WTC11 (cell line): ENCODE measurements around the gene RBMS2. TPM values are rescaled to one million over a fixed set of nuclear protein-coding genes. Genes with fewer than 3 reads are reported as not detected.
A peak's percentile ranks its signal among the peaks of the same experiment; 100 is the strongest.

ENCODE experiments used
- ATAC-seq: fragments of 200-7000 bp; cut with Tn5 transposase; 2 replicates; pipeline ENCODE4 v1.10.0; 2021; ENCODE audit warnings: mild to moderate bottlenecking, moderate library complexity
- CTCF ChIA-PET: fragments of 300-600 bp; sonication (Branson Sonifier 250); formaldehyde crosslinking; loops from one replicate; lab custom pipeline; 2021; ENCODE audit warnings: antibody characterized with exemption; lab: Charles Lee
- POLR2A ChIA-PET: fragments of 350-600 bp; sonication (Branson Sonifier 250); formaldehyde crosslinking; loops from one replicate; lab custom pipeline; 2021; ENCODE audit warnings: antibody characterized with exemption; lab: Charles Lee
- DNase-seq: peaks from one replicate; pipeline ENCODE4 v3.0.0; 2021; ENCODE audit warnings: low spot score
- H3K27ac Mint-ChIP-seq: 2 replicates; pipeline ENCODE4 v1.8.0; 2021; ENCODE audit warnings: mixed read lengths
- H3K27me3 Mint-ChIP-seq: 2 replicates; pipeline ENCODE4 v1.8.0; 2021; ENCODE audit warnings: low read depth, mild to moderate bottlenecking, moderate library complexity, mixed read lengths
- H3K36me3 Mint-ChIP-seq: 2 replicates; pipeline ENCODE4 v1.8.0; 2021; ENCODE audit warnings: mixed read lengths
- H3K4me1 Mint-ChIP-seq: 2 replicates; pipeline ENCODE4 v1.8.0; 2022; ENCODE audit warnings: mixed read lengths
- H3K4me3 Mint-ChIP-seq: 2 replicates; pipeline ENCODE4 v1.8.0; 2021; ENCODE audit warnings: mild to moderate bottlenecking, moderate library complexity, mixed read lengths
- H3K9me3 Mint-ChIP-seq: 2 replicates; pipeline ENCODE4 v1.8.0; 2021; ENCODE audit warnings: mixed read lengths
- AR ChIP-seq: fragments of 250-450 bp; sonication (Bioruptor Pico); IDR thresholded peaks from 2 replicates; pipeline ENCODE4 v1.9.0; 2021; ENCODE audit warnings: mild to moderate bottlenecking
- ATF2 ChIP-seq: sonication (generic); formaldehyde crosslinking; IDR thresholded peaks from 2 replicates; pipeline ENCODE4 v1.8.1; 2022; ENCODE audit warnings: low read depth, missing genetic modification reagents, borderline replicate concordance
- CTCF ChIP-seq: fragments of 200-600 bp; IDR thresholded peaks from 2 replicates; pipeline ENCODE4 v1.8.0; 2022; ENCODE audit warnings: antibody characterized with exemption
- ETV6 ChIP-seq: sonication (generic); formaldehyde crosslinking; IDR thresholded peaks from 2 replicates; pipeline ENCODE4 v1.8.1; 2022; ENCODE audit warnings: mild to moderate bottlenecking, missing genetic modification reagents
- FOXP4 ChIP-seq: sonication (generic); formaldehyde crosslinking; IDR thresholded peaks from 2 replicates; pipeline ENCODE4 v1.8.0; 2022; ENCODE audit warnings: mild to moderate bottlenecking, missing genetic modification reagents
- HMGXB4 ChIP-seq: sonication (generic); formaldehyde crosslinking; IDR thresholded peaks from 2 replicates; pipeline ENCODE4 v1.8.1; 2023; ENCODE audit warnings: mild to moderate bottlenecking, moderate library complexity, missing genetic modification reagents
- KAT7 ChIP-seq: sonication (generic); formaldehyde crosslinking; IDR thresholded peaks from 2 replicates; pipeline ENCODE4 v1.8.1; 2023; ENCODE audit warnings: missing genetic modification reagents, mild to moderate bottlenecking, borderline replicate concordance
- PRRX2 ChIP-seq: fragments of 250-450 bp; sonication (Bioruptor Pico); IDR thresholded peaks from 2 replicates; pipeline ENCODE4 v1.8.0; 2021; ENCODE audit warnings: mild to moderate bottlenecking
- RORB ChIP-seq: fragments of 250-450 bp; sonication (Bioruptor Pico); IDR thresholded peaks from 2 replicates; pipeline ENCODE4 v1.9.0; 2021; ENCODE audit warnings: mild to moderate bottlenecking
- SOX15 ChIP-seq: fragments of 250-450 bp; sonication (Bioruptor Pico); IDR thresholded peaks from 2 replicates; pipeline ENCODE4 v1.9.0; 2021; ENCODE audit warnings: mild to moderate bottlenecking
- STAT6 ChIP-seq: sonication (generic); formaldehyde crosslinking; conservative IDR thresholded peaks from 2 replicates; pipeline ENCODE4 v1.8.1; 2023; ENCODE audit warnings: mild to moderate bottlenecking, low read depth, missing genetic modification reagents, moderate library complexity
- TEAD4 ChIP-seq: sonication (generic); formaldehyde crosslinking; IDR thresholded peaks from 2 replicates; pipeline ENCODE4 v1.8.0; 2022; ENCODE audit warnings: mild to moderate bottlenecking, missing genetic modification reagents
- ZNF138 ChIP-seq: sonication (generic); formaldehyde crosslinking; conservative IDR thresholded peaks from 2 replicates; pipeline ENCODE4 v1.8.1; 2022; ENCODE audit warnings: mild to moderate bottlenecking, moderate library complexity, missing genetic modification reagents
- ZNF281 ChIP-seq: sonication (generic); formaldehyde crosslinking; IDR thresholded peaks from 2 replicates; pipeline ENCODE4 v1.8.0; 2023; ENCODE audit warnings: mild to moderate bottlenecking, missing genetic modification reagents
- total RNA-seq: library from RNA; stranded (reverse); gene quantifications from 3 replicates; pipeline ENCODE4 v1.2.3, GENCODE V29; 2021

Gene RBMS2
- total RNA-seq, 1 experiment from 2014 or later: 16.7 TPM

- TF ChIP-seq ZNF281 (CRISPR knock-in tag) (no peak), ETV6 (no peak)
- TF ChIP-seq, all 79 proteins: peak for 0
Observed at GRCh38 chr12:56591126-56591525, 69.5 kb downstream of the RBMS2 start (continued).

- Mint-ChIP-seq H3K4me3 (no peak overlapping the region), H3K27ac (peak overlapping the region; percentile 82), H3K9me3 (no peaks in the 10 kb centered on the region), H3K27me3 (no peaks in the 10 kb centered on the region), H3K4me1 (peaks cover 50% of the 10 kb centered on the region), H3K36me3 (peaks cover 8% of the 10 kb centered on the region; the same call in 1 of the 2 replicates)
- ATAC-seq (no peak), DNase-seq (no peak)
- ChIA-PET POLR2A (no interaction called here), CTCF (interaction anchor here (1.0 to 8.5 kb wide), 9 partner anchors 17 to 128 kb away, joined by 3 to 83 read pairs (median 8); no protein-coding TSS in a partner anchor)
- TF ChIP-seq ZNF138 (no peak), FOXP4 (CRISPR knock-in tag) (no peak), ATF2 (CRISPR knock-in tag) (no peak), KAT7 (no peak), HMGXB4 (CRISPR knock-in tag) (no peak), AR (CRISPR knock-in tag) (no peak), SOX15 (CRISPR knock-in tag) (no peak), RORB (CRISPR knock-in tag) (no peak)
Observed at GRCh38 chr12:56591961-56592360, 70.3 kb downstream of the RBMS2 start.

GRCh38 chr12:56593909-56594621 lies 72.4 kb downstream of the RBMS2 start:
- Mint-ChIP-seq H3K27me3 (no peaks in the 10 kb centered on the region), H3K27ac (peak overlapping the region; percentile 97), H3K4me1 (peaks cover 35% of the 10 kb centered on the region), H3K36me3 (peaks cover 9% of the 10 kb centered on the region), H3K4me3 (no peak overlapping the region), H3K9me3 (no peaks in the 10 kb centered on the region)
- ChIA-PET POLR2A (interaction anchor here (1.2 kb wide), 1 partner anchor 40 kb away, joined by 3 read pairs; no protein-coding TSS in a partner anchor), CTCF (interaction anchor here (0.6 to 8.5 kb wide), 14 partner anchors 13 to 372 kb away, joined by 3 to 83 read pairs (median 3); partner anchors contain the start of genes RBMS2, RNF41 and STAT2)
- ATAC-seq (peak; percentile 83), DNase-seq (peak; percentile 83)
- TF ChIP-seq CTCF (peak; percentile 63; the same call in 1 of the 2 replicates), STAT6 (CRISPR knock-in tag) (no peak), PRRX2 (CRISPR knock-in tag) (0 out of 2 replicates have a peak, but pooled peaks have one; percentile 34), TEAD4 (CRISPR knock-in tag) (0 out of 2 replicates have a peak, but pooled peaks have one; percentile 50)
